ENCODE data around the gene KIAA0513.

DNA sequence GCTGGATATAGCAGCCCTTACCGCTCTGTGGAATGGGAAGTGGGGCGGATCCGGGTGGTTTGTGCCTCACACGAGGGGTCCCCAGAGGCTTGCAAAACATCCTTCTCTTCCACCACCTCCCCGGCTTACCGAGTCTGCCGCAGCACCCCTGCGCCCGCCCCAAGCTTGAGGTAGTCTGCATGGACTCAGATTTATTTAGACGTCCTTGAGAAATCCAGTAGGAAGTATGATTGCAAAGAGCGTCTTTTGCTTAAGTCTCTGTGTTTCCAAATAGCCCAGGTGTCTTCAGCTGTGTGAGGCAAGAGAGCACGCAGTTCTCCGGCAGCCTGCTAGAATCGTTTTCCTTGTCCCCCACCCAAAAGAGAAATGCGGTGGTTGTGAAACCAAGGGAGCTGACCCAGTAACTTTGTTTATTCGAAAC lies 2.4 kb downstream of the KIAA0513 start:
- peak; percentile 16 for TF ChIP-seq POLR2A (IDR thresholded peaks at IDR 0.05)
- TF ChIP-seq, protein P1, sequence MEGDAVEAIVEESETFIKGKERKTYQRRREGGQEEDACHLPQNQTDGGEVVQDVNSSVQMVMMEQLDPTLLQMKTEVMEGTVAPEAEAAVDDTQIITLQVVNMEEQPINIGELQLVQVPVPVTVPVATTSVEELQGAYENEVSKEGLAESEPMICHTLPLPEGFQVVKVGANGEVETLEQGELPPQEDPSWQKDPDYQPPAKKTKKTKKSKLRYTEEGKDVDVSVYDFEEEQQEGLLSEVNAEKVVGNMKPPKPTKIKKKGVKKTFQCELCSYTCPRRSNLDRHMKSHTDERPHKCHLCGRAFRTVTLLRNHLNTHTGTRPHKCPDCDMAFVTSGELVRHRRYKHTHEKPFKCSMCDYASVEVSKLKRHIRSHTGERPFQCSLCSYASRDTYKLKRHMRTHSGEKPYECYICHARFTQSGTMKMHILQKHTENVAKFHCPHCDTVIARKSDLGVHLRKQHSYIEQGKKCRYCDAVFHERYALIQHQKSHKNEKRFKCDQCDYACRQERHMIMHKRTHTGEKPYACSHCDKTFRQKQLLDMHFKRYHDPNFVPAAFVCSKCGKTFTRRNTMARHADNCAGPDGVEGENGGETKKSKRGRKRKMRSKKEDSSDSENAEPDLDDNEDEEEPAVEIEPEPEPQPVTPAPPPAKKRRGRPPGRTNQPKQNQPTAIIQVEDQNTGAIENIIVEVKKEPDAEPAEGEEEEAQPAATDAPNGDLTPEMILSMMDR (IDR thresholded peaks at IDR 0.05), result no peak
